IPS-18c (cell line): ENCODE measurements around the gene ADM5.

ENCODE experiments used
- H3K4me3 ChIP-seq: 2 replicates; pipeline ENCODE4 v1.7.0; 2013; ENCODE audit warnings: low read depth, mild to moderate bottlenecking, low read length, moderate library complexity; ENCODE audit not compliant: insufficient read depth
- H3K9me3 ChIP-seq: one replicate; pipeline ENCODE4 v1.6.1; 2013; ENCODE audit warnings: mild to moderate bottlenecking, low read length, moderate library complexity; ENCODE audit not compliant: control insufficient read depth, insufficient read depth

Gene ADM5

GRCh38 chr19:49687566-49688316, 1.7 kb upstream of the ADM5 start:
- Histone ChIP-seq H3K4me3 (no peak overlapping the region), H3K9me3 (peaks cover 2% of the 10 kb centered on the region)

GRCh38 chr19:49688531-49689132, 762 bp upstream of the ADM5 start:
- H3K9me3 ChIP-seq, result peaks cover 2% of the 10 kb centered on the region
- no peak overlapping the region; the same call in 1 of the 2 replicates for H3K4me3 ChIP-seq

DNA sequence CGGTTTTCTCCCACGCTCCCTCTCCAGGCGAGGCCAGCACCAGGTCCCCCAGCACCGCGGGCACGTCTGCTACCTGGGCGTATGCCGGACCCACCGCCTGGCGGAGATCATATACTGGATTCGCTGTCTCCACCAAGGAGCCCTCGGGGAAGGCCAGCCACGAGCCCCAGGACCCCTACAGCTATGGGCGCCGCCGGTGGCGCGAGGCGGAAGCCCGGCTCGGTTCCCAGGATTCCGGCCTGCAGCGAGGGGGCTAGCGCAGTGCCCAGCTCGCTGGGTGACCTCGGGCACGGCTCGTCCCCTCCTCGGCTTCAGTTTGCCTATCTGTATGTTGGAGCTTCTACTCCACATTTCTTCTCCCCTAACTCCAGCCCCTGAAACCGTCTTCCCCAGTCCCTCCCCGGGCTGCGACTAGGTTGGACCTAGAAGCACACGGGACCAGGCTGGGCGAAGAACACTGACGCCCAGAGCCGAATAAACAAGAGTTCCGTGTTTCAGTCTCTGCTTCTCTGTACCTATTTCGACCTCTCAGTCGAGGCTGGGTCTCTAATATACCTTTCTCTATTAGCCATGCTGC, 773 bp downstream of the ADM5 start:
- H3K4me3 ChIP-seq, result peak overlapping the region; percentile 85
- peaks cover 2% of the 10 kb centered on the region for H3K9me3 ChIP-seq

GRCh38 chr19:49690656-49691242, 1.4 kb downstream of the ADM5 start, which contains the start of gene CPT1C:
CPT1C (plus strand) TSS chr19:49691116; CDS start chr19:49692253, 1,137 bp downstream.
- Histone ChIP-seq H3K4me3 (peak within 1 kb of the TSS; percentile 85), H3K9me3 (peaks cover 2% of the 10 kb centered on the region)

GRCh38 chr19:49691243-49692146, 2.1 kb downstream of the ADM5 start:
- H3K4me3 ChIP-seq, result peak overlapping the region; percentile 85

GRCh38 chr19:49692147-49692506, 2.7 kb downstream of the ADM5 start:
- Histone ChIP-seq H3K4me3 (peak overlapping the region; percentile 85), H3K9me3 (peaks cover 2% of the 10 kb centered on the region)

More at GRCh38 chr19:49691243-49692146, 2.1 kb downstream of the ADM5 start:
- peaks cover 2% of the 10 kb centered on the region for H3K9me3 ChIP-seq

- Histone ChIP-seq H3K9me3 (no peaks in the 10 kb centered on the region), H3K4me3 (no peak overlapping the region)
Measured at GRCh38 chr19:49696115-49696514, 6.7 kb downstream of the ADM5 start.

- Histone ChIP-seq H3K9me3 (no peaks in the 10 kb centered on the region), H3K4me3 (no peak overlapping the region)
Measured at GRCh38 chr19:49696865-49697264, 7.5 kb downstream of the ADM5 start.

- no peak overlapping the region for H3K4me3 ChIP-seq
- no peaks in the 10 kb centered on the region for H3K9me3 ChIP-seq
Measured at GRCh38 chr19:49699364-49699763, 10.0 kb downstream of the ADM5 start.

DNA sequence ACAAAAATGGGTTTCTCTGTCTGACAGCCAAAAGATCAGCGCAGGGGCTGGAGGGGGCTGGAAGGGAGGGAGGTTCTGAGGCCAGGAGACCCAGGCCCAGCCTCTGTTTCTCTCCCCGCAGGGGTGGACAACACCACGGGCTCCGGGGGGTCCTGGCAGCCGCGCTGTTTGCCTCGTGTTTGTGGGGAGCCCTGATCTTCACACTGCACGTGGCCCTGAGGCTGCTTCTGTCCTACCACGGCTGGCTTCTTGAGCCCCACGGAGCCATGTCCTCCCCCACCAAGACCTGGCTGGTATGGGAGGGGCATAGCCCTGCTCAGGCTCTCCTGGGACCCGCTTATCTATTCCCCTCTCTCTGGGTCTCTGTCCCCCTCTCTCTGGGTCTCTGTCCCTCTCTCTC, 11.2 kb downstream of the ADM5 start:
- H3K9me3 ChIP-seq, result no peaks in the 10 kb centered on the region
- H3K4me3 ChIP-seq, result no peak overlapping the region

DNA sequence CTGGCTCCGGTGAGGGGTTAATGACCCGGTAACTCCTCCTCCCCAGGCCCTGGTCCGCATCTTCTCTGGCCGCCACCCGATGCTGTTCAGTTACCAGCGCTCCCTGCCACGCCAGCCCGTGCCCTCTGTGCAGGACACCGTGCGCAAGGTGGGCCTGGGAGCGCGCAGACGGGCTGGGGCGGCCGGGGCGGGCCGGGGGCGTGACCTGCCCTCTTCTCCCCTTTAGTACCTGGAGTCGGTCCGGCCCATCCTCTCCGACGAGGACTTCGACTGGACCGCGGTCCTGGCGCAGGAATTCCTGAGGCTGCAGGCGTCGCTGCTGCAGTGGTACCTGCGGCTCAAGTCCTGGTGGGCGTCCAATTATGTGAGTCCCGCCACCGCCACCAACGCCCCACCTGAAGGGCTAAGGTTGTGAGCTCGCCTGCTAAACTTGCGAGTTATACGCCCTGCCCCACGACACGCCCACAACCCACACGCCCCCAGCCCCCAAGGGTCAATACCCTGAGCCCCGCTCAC, 11.9 kb downstream of the ADM5 start:
- no peak overlapping the region; the same call in 1 of the 2 replicates for H3K4me3 ChIP-seq
- H3K9me3 ChIP-seq, result no peaks in the 10 kb centered on the region

DNA sequence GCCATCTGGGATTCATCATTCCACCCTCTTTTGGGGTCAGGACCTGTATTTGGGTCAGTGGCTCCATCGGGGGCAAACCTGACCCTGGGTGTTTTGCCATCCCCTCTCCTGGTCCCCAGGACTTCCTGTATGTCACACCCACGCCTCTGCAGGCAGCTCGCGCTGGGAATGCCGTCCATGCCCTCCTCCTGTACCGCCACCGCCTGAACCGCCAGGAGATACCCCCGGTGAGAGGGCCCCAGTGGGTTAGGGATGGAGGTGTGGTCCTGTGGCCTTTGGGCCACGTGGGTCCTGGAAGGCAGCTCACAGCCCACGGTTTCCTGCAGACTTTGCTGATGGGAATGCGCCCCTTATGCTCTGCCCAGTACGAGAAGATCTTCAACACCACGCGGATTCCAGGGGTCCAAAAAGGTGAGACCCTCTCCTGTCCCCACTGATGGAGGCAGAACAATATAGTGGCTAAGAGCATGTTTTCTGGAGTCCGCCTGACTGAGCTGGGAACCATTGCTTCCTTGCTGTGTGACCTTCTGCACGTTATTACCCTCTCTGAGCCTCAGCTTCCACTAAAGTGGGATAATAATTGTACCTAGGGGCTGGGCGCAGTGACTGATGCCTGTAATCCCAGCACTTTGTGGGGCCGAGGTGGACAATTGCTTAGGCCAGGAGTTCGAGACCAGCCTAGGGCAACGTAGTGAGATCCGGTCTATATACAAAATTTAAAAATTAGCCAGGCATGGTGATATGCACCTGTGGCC, 15.7 kb downstream of the ADM5 start:
- Histone ChIP-seq H3K4me3 (no peak overlapping the region), H3K9me3 (no peaks in the 10 kb centered on the region)

- Histone ChIP-seq H3K4me3 (no peak overlapping the region), H3K9me3 (no peaks in the 10 kb centered on the region)
Measured at GRCh38 chr19:49705919-49706318, 16.5 kb downstream of the ADM5 start.

- Histone ChIP-seq H3K4me3 (no peak overlapping the region), H3K9me3 (no peaks in the 10 kb centered on the region)
Measured at GRCh38 chr19:49710372-49710951, 21.1 kb downstream of the ADM5 start.

DNA sequence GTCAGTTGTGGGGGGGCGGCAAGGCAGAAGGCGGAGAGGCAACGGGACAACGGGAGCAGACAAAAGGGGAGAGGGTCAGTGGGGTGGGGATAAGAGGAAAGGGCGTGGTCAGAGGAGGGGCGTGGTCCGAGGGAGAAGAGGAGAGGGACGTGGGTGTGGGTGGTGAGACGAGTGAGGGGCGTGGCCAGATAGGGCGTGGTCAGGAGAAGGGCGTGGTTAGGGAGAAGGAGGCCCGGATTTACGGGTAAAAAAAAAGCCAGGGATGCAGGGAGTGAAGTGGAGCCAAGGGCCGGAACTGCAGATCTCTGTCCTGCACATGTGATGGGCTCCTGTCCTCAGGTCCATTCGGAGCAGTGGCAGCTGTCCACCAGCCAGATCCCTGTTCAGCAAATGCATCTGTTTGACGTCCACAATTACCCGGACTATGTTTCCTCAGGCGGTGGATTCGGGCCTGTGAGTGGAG, 23.0 kb downstream of the ADM5 start:
- Histone ChIP-seq H3K9me3 (no peaks in the 10 kb centered on the region), H3K4me3 (no peak overlapping the region)
